AG09319 (cell line): ENCODE data around the gene PYROXD2.

Experiments used
- DNase-seq: peaks from one replicate; pipeline ENCODE4 v3.0.0-alpha.2; 2010; ENCODE audit warnings: low read depth; ENCODE audit errors: extremely low read depth
- CTCF ChIP-seq: IDR thresholded peaks from 2 replicates; pipeline ENCODE4 v1.5.1; 2011; ENCODE audit warnings: low read depth, mild to moderate bottlenecking, inconsistent platforms, low read length, moderate library complexity

Gene PYROXD2

GRCh38 chr10:98457721-98458120, 42.7 kb upstream of the PYROXD2 start:
- no peak for TF ChIP-seq CTCF
- DNase-seq, result no peak

GRCh38 chr10:98456686-98457482, 41.9 kb upstream of the PYROXD2 start:
- no peak for DNase-seq
- no peak for TF ChIP-seq CTCF

- no peak for DNase-seq
- TF ChIP-seq CTCF, result no peak
These were observed 41.1 kb upstream of the PYROXD2 start for GRCh38 chr10:98456043-98456570.

- DNase-seq, result no peak
- no peak for TF ChIP-seq CTCF
These were observed 38.7 kb upstream of the PYROXD2 start for GRCh38 chr10:98453729-98454128.

- DNase-seq, result no peak
- TF ChIP-seq CTCF, result no peak
These were observed 35.6 kb upstream of the PYROXD2 start for GRCh38 chr10:98450618-98451017.

- TF ChIP-seq CTCF, result no peak
- DNase-seq, result no peak
These were observed 34.3 kb upstream of the PYROXD2 start for GRCh38 chr10:98449287-98449686.

GRCh38 chr10:98446661-98447221, 31.8 kb upstream of the PYROXD2 start, which contains the start of gene HPS1:
TSS of gene HPS1 (minus strand) at chr10:98446935. CDS start at chr10:98443240, 3,695 bp downstream.
- peak; percentile 39 for DNase-seq
- no peak for TF ChIP-seq CTCF
